Fibroblast of lung (primary cell): ENCODE measurements around the gene IL19. TPM values are rescaled to one million over a fixed set of nuclear protein-coding genes. Genes with fewer than 3 reads are reported as not detected.
"Not testable (repeated sequence)": the region's sequence is repeated elsewhere in the genome, so short reads cannot be mapped to it uniquely, and the experiment has no call there.

Experiments used
- DNase-seq, 2 donors: peaks; one replicate each; pipeline versions ENCODE4 v3.0.0 to v3.0.0-alpha.2; 2010; ENCODE audit warnings: low read depth in 2 of 2
- H2AFZ ChIP-seq: 2 replicates; pipeline ENCODE4 v1.5.1; 2012; ENCODE audit warnings: low read length, control low read depth, inconsistent platforms
- H3K27ac ChIP-seq: 2 replicates; pipeline ENCODE4 v1.5.1; 2011; ENCODE audit warnings: low read length, control low read depth; ENCODE audit not compliant: insufficient read depth
- H3K27me3 ChIP-seq: 2 replicates; pipeline ENCODE4 v1.5.1; 2011; ENCODE audit warnings: mild to moderate bottlenecking, low read length; ENCODE audit not compliant: control insufficient read depth, insufficient read depth
- H3K36me3 ChIP-seq: 2 replicates; pipeline ENCODE4 v1.5.1; 2011; ENCODE audit warnings: low read length; ENCODE audit not compliant: control insufficient read depth, insufficient read depth
- H3K4me1 ChIP-seq: 2 replicates; pipeline ENCODE4 v1.5.1; 2011; ENCODE audit warnings: low read length; ENCODE audit not compliant: control insufficient read depth, insufficient read depth; ENCODE audit errors: extremely low read depth
- H3K4me2 ChIP-seq: 2 replicates; pipeline ENCODE4 v1.5.1; 2011; ENCODE audit warnings: low read length, control low read depth; ENCODE audit not compliant: insufficient read depth; ENCODE audit errors: extremely low read depth
- H3K4me3 ChIP-seq, 4 experiments: fragments of 200-600 bp in 1 of 4; sonication (generic) in 1 of 4; replicated peaks in 1 of 4; 2 replicates each; pipeline ENCODE4 v1.5.1; 2011 to 2016; ENCODE audit warnings: low read length in 4 of 4, low read depth in 3 of 4, mild to moderate bottlenecking in 3 of 4, control low read depth in 2 of 4, inconsistent platforms in 1 of 4, mixed read lengths in 1 of 4; ENCODE audit not compliant: insufficient read depth in 1 of 4; ENCODE audit errors: control extremely low read depth in 1 of 4
- H3K79me2 ChIP-seq: 2 replicates; pipeline ENCODE4 v1.5.1; 2012; ENCODE audit warnings: mild to moderate bottlenecking, low read length, inconsistent platforms; ENCODE audit not compliant: control insufficient read depth, insufficient read depth
- H3K9ac ChIP-seq: 2 replicates; pipeline ENCODE4 v1.5.1; 2011; ENCODE audit warnings: mild to moderate bottlenecking, low read length, control low read depth; ENCODE audit not compliant: insufficient read depth
- H3K9me3 ChIP-seq: 2 replicates; pipeline ENCODE4 v1.5.1; 2012; ENCODE audit warnings: low read depth, low read length; ENCODE audit not compliant: control insufficient read depth, insufficient read depth
- H4K20me1 ChIP-seq: 2 replicates; pipeline ENCODE4 v1.5.1; 2011; ENCODE audit warnings: low read length; ENCODE audit not compliant: control insufficient read depth, insufficient read depth; ENCODE audit errors: extremely low read depth
- CTCF ChIP-seq, 2 donors: IDR thresholded peaks in 1 of 2; conservative IDR thresholded peaks in 1 of 2; 1 replicate in 1 of 2; 2 replicates in 1 of 2; pipeline ENCODE4 v1.5.1; 2011 to 2012; ENCODE audit warnings: low read length in 2 of 2, control low read depth in 1 of 2, inconsistent platforms in 1 of 2, low read depth in 1 of 2, mild to moderate bottlenecking in 1 of 2
- EZH2 ChIP-seq: IDR thresholded peaks from 2 replicates; pipeline ENCODE4 v1.5.1; 2012; ENCODE audit warnings: low read length, control low read depth, mild to moderate bottlenecking; ENCODE audit errors: missing control alignments
- polyA plus RNA-seq, 2 donors: library from polyadenylated mRNA; depleted of rRNA in 1 of 2; stranded (reverse) in 1 of 2; unstranded in 1 of 2; fragments of >200 nt; gene quantifications; 2 replicates each; pipeline ENCODE4 v1.2.1, GENCODE V29; 2011 to 2012; ENCODE audit warnings: missing spikeins in 1 of 2
- total RNA-seq: library from RNA; depleted of rRNA; stranded (reverse); fragments of >200 nt; gene quantifications from 2 replicates; pipeline ENCODE4 v1.2.1, GENCODE V29; 2014

The IL19 gene
- total and polyA plus RNA-seq, 2 donors (not counting 1 experiment from before 2014, with no cell fraction given), result not detected

- no peaks in the 10 kb centered on the region for H4K20me1 ChIP-seq
- H3K4me3 ChIP-seq, result no peak overlapping the region
- no peaks in the 10 kb centered on the region for H3K27me3 ChIP-seq
- no peak overlapping the region for H3K27ac ChIP-seq
- no peaks in the 10 kb centered on the region for H3K36me3 ChIP-seq
- no peaks in the 10 kb centered on the region for H3K4me1 ChIP-seq
- H3K4me2 ChIP-seq, result no peak overlapping the region
- H2AFZ ChIP-seq, result no peak overlapping the region
- peak; percentile 53 to 82 for DNase-seq
- H3K79me2 ChIP-seq, result no peaks in the 10 kb centered on the region
- H3K9me3 ChIP-seq, result no peaks in the 10 kb centered on the region
- no peak overlapping the region for H3K9ac ChIP-seq
- TF ChIP-seq EZH2 (no peak), CTCF (conservative IDR thresholded peaks at IDR 0.05 in 1 of 2, IDR thresholded peaks at IDR 0.05 in 1 of 2; ENCODE audit: low read depth in 1 of 2, low read length in 2 of 2) (no peak)
Measured at GRCh38 chr1:206851341-206852010, 80.9 kb downstream of the IL19 start.

- not testable (repeated sequence) for H4K20me1 ChIP-seq, H2AFZ ChIP-seq, H3K4me3 ChIP-seq, H3K4me2 ChIP-seq, H3K4me1 ChIP-seq, H3K9ac ChIP-seq, H3K27me3 ChIP-seq, H3K27ac ChIP-seq, H3K36me3 ChIP-seq, H3K79me2 ChIP-seq, H3K9me3 ChIP-seq, DNase-seq
Measured at GRCh38 chr1:206852662-206853061, 82.1 kb downstream of the IL19 start.

- H3K27ac ChIP-seq, H3K4me2 ChIP-seq, DNase-seq, H3K27me3 ChIP-seq, H4K20me1 ChIP-seq, H3K9ac ChIP-seq, H2AFZ ChIP-seq, H3K36me3 ChIP-seq, H3K4me1 ChIP-seq, H3K79me2 ChIP-seq, H3K9me3 ChIP-seq, H3K4me3 ChIP-seq: not testable (repeated sequence)
Measured at GRCh38 chr1:206853696-206854095, 83.1 kb downstream of the IL19 start.

GRCh38 chr1:206854401-206855129 lies 84.0 kb downstream of the IL19 start:
- DNase-seq, result peak in 1 of 2 donors; percentile 43
- H3K79me2 ChIP-seq, result no peaks in the 10 kb centered on the region
- TF ChIP-seq CTCF (conservative IDR thresholded peaks at IDR 0.05 in 1 of 2, IDR thresholded peaks at IDR 0.05 in 1 of 2; ENCODE audit: low read depth in 1 of 2, low read length in 2 of 2), result no peak
- TF ChIP-seq EZH2, result no peak
- H3K4me1 ChIP-seq, result no peaks in the 10 kb centered on the region
- no peak overlapping the region for H3K27ac ChIP-seq
- H3K4me2 ChIP-seq, result no peak overlapping the region
- H3K27me3 ChIP-seq, result no peaks in the 10 kb centered on the region
- no peaks in the 10 kb centered on the region for H3K36me3 ChIP-seq
- no peak overlapping the region for H3K9ac ChIP-seq
- H3K4me3 ChIP-seq, result no peak overlapping the region
- H2AFZ ChIP-seq, result no peak overlapping the region
- no peaks in the 10 kb centered on the region for H4K20me1 ChIP-seq
- no peaks in the 10 kb centered on the region for H3K9me3 ChIP-seq
